ENCODE measurements around the gene CHST13.

DNA sequence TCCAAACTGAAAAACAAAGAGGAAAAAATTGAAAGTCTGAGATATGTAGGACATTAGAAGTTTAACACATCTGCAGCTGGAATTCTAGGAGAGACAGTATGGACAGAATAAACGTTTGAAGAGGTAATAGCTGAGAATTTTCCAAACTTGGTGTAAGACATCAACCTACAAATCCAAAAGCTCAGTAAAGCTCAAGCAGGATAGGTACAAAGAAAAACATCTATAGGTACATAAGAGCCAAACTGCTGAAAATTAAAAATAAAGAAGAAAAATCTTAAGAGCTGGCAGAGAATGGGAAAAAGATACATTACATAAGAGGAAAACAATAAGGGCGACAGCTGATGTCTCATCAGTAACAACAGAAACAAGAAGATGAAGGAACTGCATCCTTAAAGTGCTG is 57.6 kb downstream of the CHST13 start:
- TF ChIP-seq, protein P1, sequence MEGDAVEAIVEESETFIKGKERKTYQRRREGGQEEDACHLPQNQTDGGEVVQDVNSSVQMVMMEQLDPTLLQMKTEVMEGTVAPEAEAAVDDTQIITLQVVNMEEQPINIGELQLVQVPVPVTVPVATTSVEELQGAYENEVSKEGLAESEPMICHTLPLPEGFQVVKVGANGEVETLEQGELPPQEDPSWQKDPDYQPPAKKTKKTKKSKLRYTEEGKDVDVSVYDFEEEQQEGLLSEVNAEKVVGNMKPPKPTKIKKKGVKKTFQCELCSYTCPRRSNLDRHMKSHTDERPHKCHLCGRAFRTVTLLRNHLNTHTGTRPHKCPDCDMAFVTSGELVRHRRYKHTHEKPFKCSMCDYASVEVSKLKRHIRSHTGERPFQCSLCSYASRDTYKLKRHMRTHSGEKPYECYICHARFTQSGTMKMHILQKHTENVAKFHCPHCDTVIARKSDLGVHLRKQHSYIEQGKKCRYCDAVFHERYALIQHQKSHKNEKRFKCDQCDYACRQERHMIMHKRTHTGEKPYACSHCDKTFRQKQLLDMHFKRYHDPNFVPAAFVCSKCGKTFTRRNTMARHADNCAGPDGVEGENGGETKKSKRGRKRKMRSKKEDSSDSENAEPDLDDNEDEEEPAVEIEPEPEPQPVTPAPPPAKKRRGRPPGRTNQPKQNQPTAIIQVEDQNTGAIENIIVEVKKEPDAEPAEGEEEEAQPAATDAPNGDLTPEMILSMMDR (IDR thresholded peaks at IDR 0.05): no peak
- no peak for TF ChIP-seq POLR2A (IDR thresholded peaks at IDR 0.05)

Measured in Peyer's patch (tissue), 4 donors.